A673 (cell line): ENCODE measurements around the gene PALLD. TPM values are rescaled to one million over a fixed set of nuclear protein-coding genes. Genes with fewer than 3 reads are reported as not detected.
A peak's percentile ranks its signal among the peaks of the same experiment; 100 is the strongest.
"Not testable (repeated sequence)": the region's sequence is repeated elsewhere in the genome, so short reads cannot be mapped to it uniquely, and the experiment has no call there.

Experiments used
- Bru-seq: library from RNA; stranded (reverse); fragments of 400-500 nt; gene quantifications from one replicate; lab custom pipeline; 2021; lab: Mats Ljungman, UMichigan
- BruChase-seq, 2 experiments: library from RNA; stranded (reverse); fragments of 400-500 nt; gene quantifications; one replicate each; lab custom pipeline; 2021; lab: Mats Ljungman, UMichigan
- BruUV-seq: library from RNA; stranded (reverse); fragments of 400-500 nt; replicated peaks from 2 replicates; lab custom pipeline; 2021; lab: Mats Ljungman, UMichigan
- CTCF ChIA-PET: fragments of 300-600 bp; sonication (Branson Sonifier 250); formaldehyde crosslinking; loops from one replicate; lab custom pipeline; 2022; ENCODE audit warnings: antibody characterized with exemption; lab: Charles Lee
- POLR2A ChIA-PET: fragments of 300-600 bp; sonication (Branson Sonifier 250); formaldehyde crosslinking; loops from one replicate; lab custom pipeline; 2022; ENCODE audit warnings: antibody characterized with exemption; ENCODE audit not compliant: low non-redundant PET; lab: Charles Lee
- DNase-seq: peaks from one replicate; pipeline ENCODE4 v3.0.0-alpha.2; 2015; ENCODE audit warnings: low spot score
- H3K27ac ChIP-seq: fragments of 200-600 bp; sonication (generic); 2 replicates; pipeline ENCODE4 v1.5.1; 2016; ENCODE audit warnings: mixed run types, low read depth, mild to moderate bottlenecking, mixed read lengths, antibody characterized with exemption, low read length; ENCODE audit not compliant: poor library complexity, severe bottlenecking
- H3K27me3 ChIP-seq: fragments of 200-600 bp; sonication (generic); replicated peaks from 2 replicates; pipeline ENCODE4 v1.6.1; 2017; ENCODE audit warnings: mixed run types, low read depth, mild to moderate bottlenecking, mixed read lengths, antibody characterized with exemption, low read length; ENCODE audit not compliant: insufficient read depth, poor library complexity
- H3K36me3 ChIP-seq: fragments of 200-600 bp; sonication (generic); 2 replicates; pipeline ENCODE4 v1.6.1; 2016; ENCODE audit warnings: mixed run types, mild to moderate bottlenecking, mixed read lengths, antibody characterized with exemption, low read length; ENCODE audit not compliant: insufficient read depth, poor library complexity, severe bottlenecking
- H3K4me1 ChIP-seq: fragments of 200-600 bp; sonication (generic); 2 replicates; pipeline ENCODE4 v1.6.1; 2017; ENCODE audit warnings: mixed run types, mild to moderate bottlenecking, mixed read lengths, antibody characterized with exemption, low read length; ENCODE audit not compliant: insufficient read depth, poor library complexity, severe bottlenecking
- H3K4me3 ChIP-seq: fragments of 200-600 bp; sonication (generic); 2 replicates; pipeline ENCODE4 v1.5.1; 2016; ENCODE audit warnings: low read depth, mixed run types, mild to moderate bottlenecking, mixed read lengths, low read length; ENCODE audit not compliant: poor library complexity, severe bottlenecking
- H3K9me3 ChIP-seq: fragments of 200-600 bp; sonication (generic); 2 replicates; pipeline ENCODE4 v1.6.1; 2016; ENCODE audit warnings: mixed run types, low read depth, mild to moderate bottlenecking, mixed read lengths, antibody characterized with exemption, low read length; ENCODE audit not compliant: poor library complexity, severe bottlenecking
- CTCF ChIP-seq: fragments of 300-800, 200-600 bp; sonication (generic); conservative IDR thresholded peaks from 2 replicates; pipeline ENCODE4 v1.5.1; 2017; ENCODE audit warnings: low read depth, mild to moderate bottlenecking, antibody characterized with exemption, low read length, moderate library complexity, mixed read lengths
- EZH2 ChIP-seq: fragments of 200-600 bp; sonication (generic); IDR thresholded peaks from 2 replicates; pipeline ENCODE4 v1.6.1; 2017; ENCODE audit warnings: borderline replicate concordance, low read depth, mild to moderate bottlenecking, mixed read lengths, antibody characterized with exemption, low read length; ENCODE audit not compliant: poor library complexity, severe bottlenecking
- intact Hi-C: fragments of 100-400 bp; cut with micrococcal nuclease; formaldehyde crosslinking; loops from one replicate; pipeline ENCODE4 v1.10.0; 2022; ENCODE audit not compliant: unreplicated experiment
- long read RNA-seq: library from polyadenylated mRNA; stranded (forward); transcript quantifications from one replicate; pipeline ENCODE4 v2.0.0, GENCODE V29; 2022
- total RNA-seq: library from RNA; stranded (reverse); gene quantifications from 2 replicates; pipeline ENCODE4 v1.2.3, GENCODE V29; 2021

The PALLD gene
- total RNA-seq (44.1 and 58.7 TPM in 2 replicates), Bru-seq, nascent RNA (percentile 66 among the genes with signal in this experiment), BruChase-seq, experiment 1, labeled RNA remaining after a 2-hour chase (percentile 63 among the genes with signal in this experiment), BruChase-seq, experiment 2, labeled RNA remaining after a 6-hour chase (percentile 62 among the genes with signal in this experiment)
- long read RNA-seq, full-length matches to known transcripts, result 30 of 93 reads
- long read RNA-seq, partial matches to known transcripts, result 15 of 93 reads
- long read RNA-seq, other reads (novel, unspliced or antisense), result 48 of 93 reads

DNA sequence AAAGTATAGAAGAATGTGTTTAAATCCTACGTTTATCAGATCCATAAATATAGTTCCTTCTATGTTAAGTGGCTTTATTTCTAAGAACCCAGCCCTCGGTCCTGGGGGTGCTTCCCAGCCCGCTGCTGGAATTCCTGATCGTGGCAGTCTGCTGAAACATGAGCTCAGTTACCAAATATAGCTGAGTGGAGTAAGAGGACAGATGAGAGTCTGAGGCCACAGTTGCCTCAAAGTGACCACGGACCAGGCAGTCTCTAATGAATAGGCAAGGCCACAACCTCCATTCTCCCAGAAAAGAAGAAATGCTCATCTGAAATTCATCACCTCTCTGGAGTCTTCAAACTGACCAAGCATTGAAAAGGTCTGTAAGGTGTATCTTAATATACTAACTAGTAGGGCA is at the start of gene PALLD:
Gene PALLD, plus strand, starts transcription at position 219 of the 400 bp plus-strand sequence.
- no TSS peak for BruUV-seq
- no peaks in the 10 kb centered on the region for H3K4me1 ChIP-seq
- H3K36me3 ChIP-seq, result no peaks in the 10 kb centered on the region
- H3K4me3 ChIP-seq, result no peak within 1 kb of the TSS
- intact Hi-C loops, result no loop called here
- H3K27me3 ChIP-seq, result no peaks in the 10 kb centered on the region
- POLR2A ChIA-PET, result no interaction called here
- CTCF ChIA-PET, result no interaction called here
- no peaks in the 10 kb centered on the region for H3K9me3 ChIP-seq
- H3K27ac ChIP-seq, result no peak within 1 kb of the TSS
- no peak for DNase-seq
- TF ChIP-seq EZH2 (no peak), CTCF (no peak)

GRCh38 chr4:168449063-168449462 is 47.8 kb upstream of the PALLD start:
- H3K36me3 ChIP-seq, BruUV-seq, H3K27me3 ChIP-seq, CTCF ChIA-PET, H3K27ac ChIP-seq, intact Hi-C loops, DNase-seq, H3K9me3 ChIP-seq, H3K4me1 ChIP-seq, H3K4me3 ChIP-seq, POLR2A ChIA-PET: not testable (repeated sequence)

DNA sequence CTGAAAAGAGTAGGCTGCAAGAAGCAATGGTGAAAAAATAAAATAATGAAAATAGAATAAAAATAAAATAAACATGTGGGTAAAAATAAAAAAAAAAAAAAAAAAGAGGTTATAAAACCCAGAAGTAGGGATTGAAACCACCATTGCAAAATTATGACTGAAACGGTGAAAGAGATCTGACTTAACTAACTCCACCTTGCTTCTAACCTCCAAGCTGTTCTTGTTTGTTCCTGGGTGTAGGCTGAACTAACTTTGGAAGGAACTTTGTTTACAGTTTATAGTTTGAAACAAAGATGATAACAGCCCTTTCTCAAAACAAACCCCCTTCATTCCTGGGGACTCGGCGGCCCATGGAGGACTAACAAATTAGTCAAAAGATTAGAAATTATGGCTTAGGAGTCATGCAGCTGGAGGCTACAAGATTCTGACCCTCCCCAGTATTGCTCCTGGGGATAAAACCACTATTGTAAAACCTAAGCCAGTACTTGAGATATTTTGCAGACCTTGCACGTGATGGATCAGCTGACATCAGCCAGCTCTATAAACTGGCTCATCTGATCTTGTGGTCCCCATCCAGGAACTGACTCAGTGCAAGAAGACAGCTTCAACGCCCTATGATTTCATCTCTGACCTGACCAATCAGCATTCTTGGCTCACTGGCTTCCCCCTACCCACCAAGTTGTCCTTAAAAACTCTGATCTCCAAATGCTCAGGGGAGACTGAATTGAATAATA is 47.0 kb upstream of the PALLD start:
- H3K4me1 ChIP-seq, result no peaks in the 10 kb centered on the region
- no peak for DNase-seq
- TF ChIP-seq CTCF (no peak), EZH2 (no peak)
- ChIA-PET CTCF (no interaction called here), POLR2A (no interaction called here)
- H3K4me3 ChIP-seq, result no peak overlapping the region
- no peaks in the 10 kb centered on the region for H3K9me3 ChIP-seq
- H3K27ac ChIP-seq, result no peak overlapping the region
- no peaks in the 10 kb centered on the region for H3K27me3 ChIP-seq
- BruUV-seq, result no TSS peak
- no peaks in the 10 kb centered on the region for H3K36me3 ChIP-seq
- intact Hi-C loops, result no loop called here
